Astrocyte of the cerebellum (primary cell): Measurements from ENCODE around the gene B9D1.

ENCODE experiments used
- DNase-seq: peaks from one replicate; pipeline ENCODE4 v3.0.0-alpha.2; 2011; ENCODE audit warnings: low read depth
- H3K4me3 ChIP-seq: 2 replicates; pipeline ENCODE4 v1.5.1; 2011; ENCODE audit warnings: mild to moderate bottlenecking, low read depth, low read length, moderate library complexity
- CTCF ChIP-seq: IDR thresholded peaks from 2 replicates; pipeline ENCODE4 v1.5.1; 2012; ENCODE audit warnings: low read length, low read depth, moderate library complexity, mild to moderate bottlenecking; ENCODE audit errors: missing control alignments
- in situ Hi-C: cut with HindIII; loops from 2 replicates; pipeline ENCODE4 v1.10.0; 2017; ENCODE audit warnings: low sequenced_read_pairs

Gene B9D1

GRCh38 chr17:19311016-19311415, 51.5 kb downstream of the B9D1 start:
- TF ChIP-seq CTCF: no peak
- DNase-seq: no peak
- H3K4me3 ChIP-seq: no peak overlapping the region
- in situ Hi-C loops: no loop called here

GRCh38 chr17:19310151-19310550, 52.4 kb downstream of the B9D1 start:
- no peak overlapping the region for H3K4me3 ChIP-seq
- no peak for DNase-seq
- in situ Hi-C loops: no loop called here
- TF ChIP-seq CTCF: no peak

GRCh38 chr17:19309701-19310100, 52.8 kb downstream of the B9D1 start:
- in situ Hi-C loops: no loop called here
- no peak for TF ChIP-seq CTCF
- H3K4me3 ChIP-seq: no peak overlapping the region
- no peak for DNase-seq

GRCh38 chr17:19308398-19308797, 54.1 kb downstream of the B9D1 start:
- no peak for TF ChIP-seq CTCF
- no peak overlapping the region for H3K4me3 ChIP-seq
- DNase-seq: no peak
- in situ Hi-C loops: no loop called here

- in situ Hi-C loops: no loop called here
- no peak overlapping the region for H3K4me3 ChIP-seq
- no peak for DNase-seq
- no peak for TF ChIP-seq CTCF
These were observed 55.0 kb downstream of the B9D1 start for GRCh38 chr17:19307521-19307920.

GRCh38 chr17:19306160-19307111, 56.1 kb downstream of the B9D1 start:
- no peak for TF ChIP-seq CTCF
- no peak overlapping the region for H3K4me3 ChIP-seq
- no peak for DNase-seq
- in situ Hi-C loops: no loop called here
